H7 (cell line): ENCODE measurements around the gene LAMP1. TPM values are rescaled to one million over a fixed set of nuclear protein-coding genes. Genes with fewer than 3 reads are reported as not detected.

Experiments
- DNase-seq: peaks from one replicate; pipeline ENCODE4 v3.0.0; 2012
- H3K27me3 ChIP-seq: 2 replicates; pipeline ENCODE4 v1.6.0; 2011; ENCODE audit warnings: mild to moderate bottlenecking, low read length; ENCODE audit not compliant: control insufficient read depth, insufficient read depth
- H3K36me3 ChIP-seq: replicated peaks from 2 replicates; pipeline ENCODE4 v1.5.1; 2011; ENCODE audit warnings: low read length; ENCODE audit not compliant: control insufficient read depth, insufficient read depth
- H3K4me3 ChIP-seq: 2 replicates; pipeline ENCODE4 v1.5.1; 2011; ENCODE audit warnings: low read depth, mild to moderate bottlenecking, control low read depth, low read length, moderate library complexity; ENCODE audit not compliant: insufficient read depth
- total RNA-seq: library from RNA; depleted of rRNA; stranded (reverse); fragments of >200 nt; shearing (Covaris generic); gene quantifications from 2 replicates; pipeline ENCODE4 v1.2.3, GENCODE V29; 2014

Gene LAMP1
- total RNA-seq, 1 experiment from 2014 or later = 106 TPM

- H3K27me3 ChIP-seq = peaks cover 1% of the 10 kb centered on the region; the same call in 1 of the 2 replicates
- no peaks in the 10 kb centered on the region for H3K36me3 ChIP-seq
- no peak for DNase-seq
- no peak overlapping the region for H3K4me3 ChIP-seq
These were observed 13.1 kb upstream of the LAMP1 start for GRCh38 chr13:113283904-113284303.

- H3K27me3 ChIP-seq = peaks cover 13% of the 10 kb centered on the region; the same call in 1 of the 2 replicates
- no peak for DNase-seq
- H3K36me3 ChIP-seq = no peaks in the 10 kb centered on the region
- H3K4me3 ChIP-seq = no peak overlapping the region
These were observed 8.2 kb upstream of the LAMP1 start for GRCh38 chr13:113288880-113289279.

- DNase-seq = no peak
- Histone ChIP-seq H3K36me3 (no peaks in the 10 kb centered on the region), H3K4me3 (no peak overlapping the region), H3K27me3 (peaks cover 13% of the 10 kb centered on the region; the same call in 1 of the 2 replicates)
These were observed 5.9 kb upstream of the LAMP1 start for GRCh38 chr13:113291129-113291528.

- Histone ChIP-seq H3K36me3 (no peaks in the 10 kb centered on the region), H3K27me3 (peaks cover 13% of the 10 kb centered on the region; the same call in 1 of the 2 replicates), H3K4me3 (no peak overlapping the region)
- DNase-seq = peak; percentile 82
These were observed 4.8 kb upstream of the LAMP1 start for GRCh38 chr13:113292021-113292862.

GRCh38 chr13:113293686-113294085 lies 3.4 kb upstream of the LAMP1 start:
- Histone ChIP-seq H3K4me3 (no peak overlapping the region), H3K36me3 (no peaks in the 10 kb centered on the region), H3K27me3 (peaks cover 13% of the 10 kb centered on the region; the same call in 1 of the 2 replicates)
- no peak for DNase-seq

- no peak overlapping the region for H3K4me3 ChIP-seq
- DNase-seq = no peak
- peaks cover 11% of the 10 kb centered on the region; the same call in 1 of the 2 replicates for H3K27me3 ChIP-seq
- no peaks in the 10 kb centered on the region for H3K36me3 ChIP-seq
These were observed 1.3 kb upstream of the LAMP1 start for GRCh38 chr13:113295776-113296175.

- no peak for DNase-seq
- Histone ChIP-seq H3K4me3 (peak overlapping the region; percentile 68), H3K27me3 (peaks cover 4% of the 10 kb centered on the region; the same call in 1 of the 2 replicates), H3K36me3 (no peaks in the 10 kb centered on the region)
These were observed 467 bp downstream of the LAMP1 start for GRCh38 chr13:113297370-113298042.

GRCh38 chr13:113298043-113298945 lies 1.3 kb downstream of the LAMP1 start:
- H3K4me3 ChIP-seq = peak overlapping the region; percentile 68
- no peaks in the 10 kb centered on the region for H3K36me3 ChIP-seq
- peak; percentile 43 for DNase-seq
- H3K27me3 ChIP-seq = no peaks in the 10 kb centered on the region; the same call in 1 of the 2 replicates

GRCh38 chr13:113299951-113300350 lies 2.9 kb downstream of the LAMP1 start:
- no peak overlapping the region for H3K4me3 ChIP-seq
- H3K36me3 ChIP-seq = no peaks in the 10 kb centered on the region
- no peak for DNase-seq
- no peaks in the 10 kb centered on the region for H3K27me3 ChIP-seq

- H3K4me3 ChIP-seq = no peak overlapping the region
- DNase-seq = no peak
- H3K27me3 ChIP-seq = no peaks in the 10 kb centered on the region
- no peaks in the 10 kb centered on the region for H3K36me3 ChIP-seq
These were observed 5.9 kb downstream of the LAMP1 start for GRCh38 chr13:113302986-113303385.

GRCh38 chr13:113304121-113304520 lies 7.1 kb downstream of the LAMP1 start:
- Histone ChIP-seq H3K36me3 (no peaks in the 10 kb centered on the region), H3K4me3 (no peak overlapping the region), H3K27me3 (no peaks in the 10 kb centered on the region)
- no peak for DNase-seq

- Histone ChIP-seq H3K27me3 (no peaks in the 10 kb centered on the region), H3K4me3 (no peak overlapping the region), H3K36me3 (no peaks in the 10 kb centered on the region)
- no peak for DNase-seq
These were observed 8.2 kb downstream of the LAMP1 start for GRCh38 chr13:113305208-113305607.

GRCh38 chr13:113307491-113307890 lies 10.5 kb downstream of the LAMP1 start:
- Histone ChIP-seq H3K4me3 (no peak overlapping the region), H3K27me3 (no peaks in the 10 kb centered on the region), H3K36me3 (peaks cover 5% of the 10 kb centered on the region)
- DNase-seq = no peak

GRCh38 chr13:113309473-113309872 lies 12.4 kb downstream of the LAMP1 start:
- Histone ChIP-seq H3K27me3 (no peaks in the 10 kb centered on the region), H3K36me3 (peaks cover 5% of the 10 kb centered on the region), H3K4me3 (no peak overlapping the region)
- no peak for DNase-seq
